ENCODE measurements around the gene CLEC2D.
"Not testable (repeated sequence)": the region's sequence is repeated elsewhere in the genome, so short reads cannot be mapped to it uniquely, and the experiment has no call there.

GRCh38 chr12:9682949-9683348, 13.4 kb downstream of the CLEC2D start:
- not testable (repeated sequence) for TF ChIP-seq POLR2A (IDR thresholded peaks at IDR 0.05; ENCODE audit: low read length); GATA1 (IDR thresholded peaks at IDR 0.05; ENCODE audit: low read depth, low read length)

All from erythroblast (primary cell).